ENCODE measurements around the gene PCNX1.

The PCNX1 gene

GRCh38 chr14:71107921-71108320 is 200.7 kb downstream of the PCNX1 start:
- H3K4me2 ChIP-seq (ENCODE audit: low read length, poor library complexity, severe bottlenecking), result no peak overlapping the region
- no peak overlapping the region for H3K14ac ChIP-seq (ENCODE audit: low read length in 2 of 2)
- no peak overlapping the region for H2BK120ac ChIP-seq (ENCODE audit: low read depth, low read length)
- peaks cover 26 to 79% of the 10 kb centered on the region in 2 experiments for H3K36me3 ChIP-seq (ENCODE audit: control insufficient read depth in 1 of 2, insufficient read depth in 2 of 2, low read depth in 1 of 2, low read length in 2 of 2)
- H4K8ac ChIP-seq (ENCODE audit: low read length), result no peak overlapping the region
- H2BK5ac ChIP-seq (ENCODE audit: low read depth, low read length, poor library complexity, severe bottlenecking), result no peak overlapping the region
- H3K4me1 ChIP-seq (ENCODE audit: control insufficient read depth, insufficient read depth, low read depth, low read length), result no peaks in the 10 kb centered on the region
- H3K4me3 ChIP-seq (ENCODE audit: insufficient read depth in 1 of 2, low read depth in 1 of 2, low read length in 2 of 2), result no peak overlapping the region
- H2AFZ ChIP-seq (ENCODE audit: low read depth, low read length), result no peak overlapping the region
- no peak overlapping the region for H3K9ac ChIP-seq (ENCODE audit: low read length)
- no peak overlapping the region for H2BK15ac ChIP-seq (ENCODE audit: low read depth, poor library complexity, severe bottlenecking)
- no peaks in the 10 kb centered on the region for H3K9me3 ChIP-seq (ENCODE audit: control insufficient read depth, low read length)
- H3K27ac ChIP-seq (ENCODE audit: low read length, poor library complexity, severe bottlenecking), result no peak overlapping the region
- H4K91ac ChIP-seq (ENCODE audit: low read length), result no peak overlapping the region
- no peak overlapping the region for H3K23ac ChIP-seq (ENCODE audit: low read length in 2 of 2)
- no peak overlapping the region for H3K4ac ChIP-seq (ENCODE audit: low read depth in 1 of 2, low read length in 2 of 2)
- H3K18ac ChIP-seq (ENCODE audit: low read depth in 1 of 2, low read length in 2 of 2), result no peak overlapping the region
- WGBS, result 100% methylated on average over 1 of the region's 2 CpGs
- no peak overlapping the region for H2BK12ac ChIP-seq (ENCODE audit: low read length in 2 of 2)
- H3K79me1 ChIP-seq (replicated peaks; ENCODE audit: low read length, poor library complexity, severe bottlenecking), result peaks cover 16% of the 10 kb centered on the region
- no peaks in the 10 kb centered on the region for H3K27me3 ChIP-seq (ENCODE audit: control insufficient read depth in 1 of 2, insufficient read depth in 1 of 2, low read length in 2 of 2)
- no peak for DNase-seq
- no peak overlapping the region for H2AK5ac ChIP-seq (ENCODE audit: low read length, severe bottlenecking)

GRCh38 chr14:71108398-71109119 is 201.3 kb downstream of the PCNX1 start:
- no peak overlapping the region for H2BK5ac ChIP-seq (ENCODE audit: low read depth, low read length, poor library complexity, severe bottlenecking)
- WGBS, result 92% methylated on average over 14 of the region's 16 CpGs

GRCh38 chr14:71113376-71113775 is 206.1 kb downstream of the PCNX1 start:
- H3K23ac ChIP-seq (ENCODE audit: low read length in 2 of 2), result no peak overlapping the region
- H4K8ac ChIP-seq (ENCODE audit: low read length), result no peak overlapping the region
- no peak overlapping the region for H3K27ac ChIP-seq (ENCODE audit: low read length, poor library complexity, severe bottlenecking)
- H3K4me2 ChIP-seq (ENCODE audit: low read length, poor library complexity, severe bottlenecking), result no peak overlapping the region
- no peak overlapping the region for H2AFZ ChIP-seq (ENCODE audit: low read depth, low read length)
- no peak overlapping the region for H3K14ac ChIP-seq (ENCODE audit: low read length in 2 of 2)
- no peak overlapping the region for H2AK5ac ChIP-seq (ENCODE audit: low read length, severe bottlenecking)
- H2BK15ac ChIP-seq (ENCODE audit: low read depth, poor library complexity, severe bottlenecking), result no peak overlapping the region
- no peak overlapping the region for H4K91ac ChIP-seq (ENCODE audit: low read length)
- H3K18ac ChIP-seq (ENCODE audit: low read depth in 1 of 2, low read length in 2 of 2), result no peak overlapping the region
- peaks cover 10 to 59% of the 10 kb centered on the region in 2 experiments for H3K36me3 ChIP-seq (ENCODE audit: control insufficient read depth in 1 of 2, insufficient read depth in 2 of 2, low read depth in 1 of 2, low read length in 2 of 2)
- no peak overlapping the region for H2BK12ac ChIP-seq (ENCODE audit: low read length in 2 of 2)
- no peak overlapping the region for H2BK120ac ChIP-seq (ENCODE audit: low read depth, low read length)
- peaks cover 10% of the 10 kb centered on the region for H3K79me1 ChIP-seq (replicated peaks; ENCODE audit: low read length, poor library complexity, severe bottlenecking)
- no peak overlapping the region for H3K4ac ChIP-seq (ENCODE audit: low read depth in 1 of 2, low read length in 2 of 2)
- peak; percentile 47 for DNase-seq
- no peaks in the 10 kb centered on the region for H3K27me3 ChIP-seq (ENCODE audit: control insufficient read depth in 1 of 2, insufficient read depth in 1 of 2, low read length in 2 of 2)
- no peaks in the 10 kb centered on the region for H3K9me3 ChIP-seq (ENCODE audit: control insufficient read depth, low read length)
- peaks cover 4% of the 10 kb centered on the region for H3K4me1 ChIP-seq (ENCODE audit: control insufficient read depth, insufficient read depth, low read depth, low read length)
- H3K4me3 ChIP-seq (ENCODE audit: insufficient read depth in 1 of 2, low read depth in 1 of 2, low read length in 2 of 2), result no peak overlapping the region
- peak overlapping the region; percentile 8 for H3K9ac ChIP-seq (ENCODE audit: low read length)
- H2BK5ac ChIP-seq (ENCODE audit: low read depth, low read length, poor library complexity, severe bottlenecking), result no peak overlapping the region

More at GRCh38 chr14:71108398-71109119, 201.3 kb downstream of the PCNX1 start:
- Histone ChIP-seq H4K8ac (ENCODE audit: low read length) (no peak overlapping the region), H3K9ac (ENCODE audit: low read length) (no peak overlapping the region), H3K4ac (ENCODE audit: low read depth in 1 of 2, low read length in 2 of 2) (no peak overlapping the region), H3K4me3 (ENCODE audit: insufficient read depth in 1 of 2, low read depth in 1 of 2, low read length in 2 of 2) (no peak overlapping the region), H3K14ac (ENCODE audit: low read length in 2 of 2) (no peak overlapping the region), H3K36me3 (ENCODE audit: control insufficient read depth in 1 of 2, insufficient read depth in 2 of 2, low read depth in 1 of 2, low read length in 2 of 2) (peaks cover 23 to 72% of the 10 kb centered on the region in 2 experiments), H2BK12ac (ENCODE audit: low read length in 2 of 2) (no peak overlapping the region), H3K27me3 (ENCODE audit: control insufficient read depth in 1 of 2, insufficient read depth in 1 of 2, low read length in 2 of 2) (no peaks in the 10 kb centered on the region), H2BK15ac (ENCODE audit: low read depth, poor library complexity, severe bottlenecking) (no peak overlapping the region), H2AFZ (ENCODE audit: low read depth, low read length) (no peak overlapping the region), H4K91ac (ENCODE audit: low read length) (no peak overlapping the region), H3K18ac (ENCODE audit: low read depth in 1 of 2, low read length in 2 of 2) (no peak overlapping the region), H3K23ac (ENCODE audit: low read length in 2 of 2) (peak overlapping the region in 1 of 2 experiments; percentile 85), H3K4me1 (ENCODE audit: control insufficient read depth, insufficient read depth, low read depth, low read length) (no peaks in the 10 kb centered on the region), H2AK5ac (ENCODE audit: low read length, severe bottlenecking) (no peak overlapping the region), H3K27ac (ENCODE audit: low read length, poor library complexity, severe bottlenecking) (no peak overlapping the region), H3K79me1 (replicated peaks; ENCODE audit: low read length, poor library complexity, severe bottlenecking) (peaks cover 13% of the 10 kb centered on the region), H3K9me3 (ENCODE audit: control insufficient read depth, low read length) (no peaks in the 10 kb centered on the region), H3K4me2 (ENCODE audit: low read length, poor library complexity, severe bottlenecking) (no peak overlapping the region), H2BK120ac (ENCODE audit: low read depth, low read length) (no peak overlapping the region)
- no peak for DNase-seq

- Histone ChIP-seq H3K79me1 (replicated peaks; ENCODE audit: low read length, poor library complexity, severe bottlenecking) (peaks cover 4% of the 10 kb centered on the region), H3K27me3 (ENCODE audit: control insufficient read depth in 1 of 2, insufficient read depth in 1 of 2, low read length in 2 of 2) (no peaks in the 10 kb centered on the region), H3K4me1 (ENCODE audit: control insufficient read depth, insufficient read depth, low read depth, low read length) (peaks cover 8% of the 10 kb centered on the region), H2BK120ac (ENCODE audit: low read depth, low read length) (no peak overlapping the region), H3K4me2 (ENCODE audit: low read length, poor library complexity, severe bottlenecking) (no peak overlapping the region), H4K8ac (ENCODE audit: low read length) (no peak overlapping the region), H3K9ac (ENCODE audit: low read length) (no peak overlapping the region), H2BK5ac (ENCODE audit: low read depth, low read length, poor library complexity, severe bottlenecking) (no peak overlapping the region), H2AK5ac (ENCODE audit: low read length, severe bottlenecking) (no peak overlapping the region), H2BK12ac (ENCODE audit: low read length in 2 of 2) (no peak overlapping the region), H4K91ac (ENCODE audit: low read length) (no peak overlapping the region), H3K4ac (ENCODE audit: low read depth in 1 of 2, low read length in 2 of 2) (no peak overlapping the region), H3K27ac (ENCODE audit: low read length, poor library complexity, severe bottlenecking) (no peak overlapping the region), H3K18ac (ENCODE audit: low read depth in 1 of 2, low read length in 2 of 2) (no peak overlapping the region), H2AFZ (ENCODE audit: low read depth, low read length) (no peak overlapping the region), H3K14ac (ENCODE audit: low read length in 2 of 2) (no peak overlapping the region), H2BK15ac (ENCODE audit: low read depth, poor library complexity, severe bottlenecking) (no peak overlapping the region), H3K23ac (ENCODE audit: low read length in 2 of 2) (no peak overlapping the region), H3K4me3 (ENCODE audit: insufficient read depth in 1 of 2, low read depth in 1 of 2, low read length in 2 of 2) (no peak overlapping the region), H3K36me3 (ENCODE audit: control insufficient read depth in 1 of 2, insufficient read depth in 2 of 2, low read depth in 1 of 2, low read length in 2 of 2) (peaks cover 2 to 47% of the 10 kb centered on the region in 2 experiments), H3K9me3 (ENCODE audit: control insufficient read depth, low read length) (no peaks in the 10 kb centered on the region)
- 100% methylated on average over 1 of the region's 1 CpG for WGBS
- DNase-seq, result no peak
Observed at GRCh38 chr14:71114565-71114964, 207.3 kb downstream of the PCNX1 start.

Data from mesenchymal stem cell (in vitro differentiated cells and primary cell).